Trophoblast cell (in vitro differentiated cells and primary cell): ENCODE measurements around the gene SREBF2.

ENCODE experiments used
- DNase-seq, 2 donors: peaks; one replicate each; pipeline ENCODE4 v3.0.0-alpha.2; 2016
- H2AFZ ChIP-seq: 2 replicates; pipeline ENCODE4 v1.6.1; 2013; ENCODE audit warnings: low read length, moderate library complexity, mild to moderate bottlenecking; ENCODE audit not compliant: insufficient read depth, poor library complexity
- H2AK5ac ChIP-seq: 2 replicates; pipeline ENCODE4 v1.6.1; 2013; ENCODE audit warnings: mild to moderate bottlenecking, low read length
- H2BK120ac ChIP-seq: 2 replicates; pipeline ENCODE4 v1.6.1; 2013; ENCODE audit warnings: low read length, mild to moderate bottlenecking, moderate library complexity; ENCODE audit not compliant: insufficient read depth, poor library complexity
- H2BK12ac ChIP-seq: 2 replicates; pipeline ENCODE4 v1.6.1; 2013; ENCODE audit warnings: mild to moderate bottlenecking, low read length, moderate library complexity
- H2BK5ac ChIP-seq: 2 replicates; pipeline ENCODE4 v1.6.1; 2013; ENCODE audit warnings: low read length, low read depth, moderate library complexity, mild to moderate bottlenecking; ENCODE audit not compliant: poor library complexity
- H3K14ac ChIP-seq: 2 replicates; pipeline ENCODE4 v1.6.1; 2013; ENCODE audit warnings: mild to moderate bottlenecking, low read length
- H3K18ac ChIP-seq: 2 replicates; pipeline ENCODE4 v1.6.1; 2013; ENCODE audit warnings: mild to moderate bottlenecking, low read length
- H3K23ac ChIP-seq: 2 replicates; pipeline ENCODE4 v1.6.1; 2013; ENCODE audit warnings: low read length
- H3K27ac ChIP-seq: 2 replicates; pipeline ENCODE4 v1.5.1; 2013; ENCODE audit warnings: low read depth, mild to moderate bottlenecking, inconsistent platforms, low read length, moderate library complexity
- H3K27me3 ChIP-seq: 2 replicates; pipeline ENCODE4 v1.6.1; 2013; ENCODE audit warnings: inconsistent platforms, mild to moderate bottlenecking, low read length, moderate library complexity; ENCODE audit not compliant: insufficient read depth
- H3K36me3 ChIP-seq, 2 experiments: 1 replicate in 1 of 2; 2 replicates in 1 of 2; pipeline ENCODE4 v1.6.1; 2013; ENCODE audit warnings: low read length in 2 of 2, mild to moderate bottlenecking in 2 of 2, moderate library complexity in 1 of 2; ENCODE audit not compliant: insufficient read depth in 2 of 2, control insufficient read depth in 1 of 2
- H3K4ac ChIP-seq: 2 replicates; pipeline ENCODE4 v1.6.1; 2013; ENCODE audit warnings: low read depth, mild to moderate bottlenecking, low read length, moderate library complexity
- H3K4me1 ChIP-seq, 2 experiments: 1 replicate in 1 of 2; 2 replicates in 1 of 2; pipeline ENCODE4 v1.6.1; 2013; ENCODE audit warnings: low read length in 2 of 2, mild to moderate bottlenecking in 2 of 2, moderate library complexity in 1 of 2; ENCODE audit not compliant: insufficient read depth in 2 of 2, control insufficient read depth in 1 of 2
- H3K4me2 ChIP-seq: 2 replicates; pipeline ENCODE4 v1.6.1; 2013; ENCODE audit warnings: inconsistent platforms, mild to moderate bottlenecking, low read length, moderate library complexity
- H3K4me3 ChIP-seq: 2 replicates; pipeline ENCODE4 v1.5.1; 2013; ENCODE audit warnings: mild to moderate bottlenecking, low read depth, low read length, inconsistent platforms
- H3K79me1 ChIP-seq: one replicate; pipeline ENCODE4 v1.6.1; 2013; ENCODE audit warnings: low read length
- H3K79me2 ChIP-seq: 2 replicates; pipeline ENCODE4 v1.6.1; 2013; ENCODE audit warnings: low read length, mild to moderate bottlenecking; ENCODE audit not compliant: control insufficient read depth, insufficient read depth, poor library complexity
- H3K9ac ChIP-seq: 2 replicates; pipeline ENCODE4 v1.6.1; 2013; ENCODE audit warnings: mild to moderate bottlenecking, low read length
- H3K9me3 ChIP-seq: 2 replicates; pipeline ENCODE4 v1.6.1; 2013; ENCODE audit warnings: low read depth, mild to moderate bottlenecking, control low read depth, inconsistent platforms, low read length; ENCODE audit not compliant: insufficient read depth
- H4K12ac ChIP-seq: 2 replicates; pipeline ENCODE4 v1.6.1; 2013; ENCODE audit warnings: low read depth, mild to moderate bottlenecking, low read length, moderate library complexity
- H4K8ac ChIP-seq: 2 replicates; pipeline ENCODE4 v1.6.1; 2013; ENCODE audit warnings: low read depth, mild to moderate bottlenecking, low read length, moderate library complexity
- H4K91ac ChIP-seq: one replicate; pipeline ENCODE4 v1.6.1; 2013; ENCODE audit warnings: low read depth, mild to moderate bottlenecking, low read length, moderate library complexity
- WGBS: extraction: QIAGEN DNeasy Blood & Tissue Kit; methylation state at CpG from one replicate; pipeline ENCODE4 v1.1.7; 2013; ENCODE audit warnings: missing lambda C conversion rate; ENCODE audit not compliant: insufficient read length, insufficient coverage; ENCODE audit errors: extremely low coverage; 5-methylcytosine and 5-hydroxymethylcytosine counted together

The SREBF2 gene

GRCh38 chr22:41875531-41876270, 42.8 kb downstream of the SREBF2 start:
- no peaks in the 10 kb centered on the region for H3K4me1 ChIP-seq
- H3K23ac ChIP-seq, result no peak overlapping the region
- no peak overlapping the region for H3K27ac ChIP-seq
- no peak for DNase-seq
- H2BK12ac ChIP-seq, result no peak overlapping the region
- no peak overlapping the region for H3K4me2 ChIP-seq
- no peak overlapping the region for H3K4ac ChIP-seq
- no peak overlapping the region for H4K91ac ChIP-seq
- no peak overlapping the region for H3K9ac ChIP-seq
- H3K9me3 ChIP-seq, result no peaks in the 10 kb centered on the region
- no peak overlapping the region for H3K18ac ChIP-seq
- no peaks in the 10 kb centered on the region for H3K79me1 ChIP-seq
- no peak overlapping the region for H4K8ac ChIP-seq
- no peak overlapping the region for H2AK5ac ChIP-seq
- WGBS, result no CpG with 5 or more reads among the region's 10 CpGs
- no peaks in the 10 kb centered on the region for H3K79me2 ChIP-seq
- H4K12ac ChIP-seq, result no peak overlapping the region
- no peak overlapping the region for H3K14ac ChIP-seq
- H2BK5ac ChIP-seq, result no peak overlapping the region
- H2AFZ ChIP-seq, result no peak overlapping the region
- H3K27me3 ChIP-seq, result no peaks in the 10 kb centered on the region
- no peak overlapping the region for H2BK120ac ChIP-seq
- peaks cover 50 to 71% of the 10 kb centered on the region in 2 experiments for H3K36me3 ChIP-seq
- no peak overlapping the region for H3K4me3 ChIP-seq

DNA sequence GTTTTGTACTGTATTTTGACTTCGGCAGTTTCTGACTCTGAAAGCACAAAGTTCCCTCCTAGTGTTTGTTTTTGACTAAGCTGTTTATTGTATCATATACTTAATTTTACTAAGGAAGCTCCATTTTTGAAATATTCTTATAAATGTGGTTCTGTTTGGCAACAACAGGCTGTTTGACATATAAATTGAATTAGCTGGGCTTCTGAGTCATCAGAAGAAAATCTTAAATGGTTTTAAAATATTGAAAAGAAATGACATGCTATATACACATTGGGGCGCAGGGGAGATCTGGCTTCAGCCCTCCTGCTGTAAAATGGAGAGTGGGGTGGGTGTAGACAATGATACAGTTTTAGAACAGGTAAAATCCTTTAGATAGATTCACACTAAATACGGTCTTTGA, 43.4 kb downstream of the SREBF2 start:
- no peak overlapping the region for H2BK12ac ChIP-seq
- H3K4ac ChIP-seq, result no peak overlapping the region
- no peak overlapping the region for H3K9ac ChIP-seq
- H2BK5ac ChIP-seq, result no peak overlapping the region
- H2BK120ac ChIP-seq, result no peak overlapping the region
- H3K23ac ChIP-seq, result no peak overlapping the region
- no peak overlapping the region for H3K14ac ChIP-seq
- no peak overlapping the region for H3K18ac ChIP-seq
- no peak for DNase-seq
- H2AK5ac ChIP-seq, result no peak overlapping the region
- H3K4me3 ChIP-seq, result no peak overlapping the region
- H3K27ac ChIP-seq, result no peak overlapping the region
- H4K8ac ChIP-seq, result no peak overlapping the region
- no peak overlapping the region for H3K4me2 ChIP-seq
- no peak overlapping the region for H2AFZ ChIP-seq
- H3K9me3 ChIP-seq, result no peaks in the 10 kb centered on the region
- no peaks in the 10 kb centered on the region for H3K27me3 ChIP-seq
- H3K4me1 ChIP-seq, result no peaks in the 10 kb centered on the region
- H4K91ac ChIP-seq, result no peak overlapping the region
- peaks cover 48 to 70% of the 10 kb centered on the region in 2 experiments for H3K36me3 ChIP-seq
- H3K79me2 ChIP-seq, result no peaks in the 10 kb centered on the region
- no peak overlapping the region for H4K12ac ChIP-seq
- WGBS, result no CpG with 5 or more reads among the region's 3 CpGs
- H3K79me1 ChIP-seq, result no peaks in the 10 kb centered on the region

DNA sequence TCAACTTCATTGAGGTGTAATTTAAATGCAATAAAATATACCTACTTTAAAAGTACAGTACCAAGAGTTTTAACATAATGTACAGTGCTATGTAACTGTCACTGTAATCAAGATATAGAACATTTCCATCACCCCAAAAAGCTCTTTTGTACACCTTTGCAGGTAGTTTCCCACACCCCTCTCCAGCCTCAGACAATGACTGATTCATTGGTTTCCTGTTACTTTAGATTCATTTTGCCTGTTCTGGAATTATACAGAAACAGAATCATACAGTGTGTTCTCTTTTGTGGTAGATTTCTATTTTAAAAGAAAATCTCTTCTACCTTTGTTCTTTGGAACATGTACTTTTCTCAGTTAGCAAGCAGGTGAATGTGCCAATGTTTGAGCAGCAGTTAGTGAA, 43.8 kb downstream of the SREBF2 start:
- no peaks in the 10 kb centered on the region for H3K79me1 ChIP-seq
- no peak overlapping the region for H3K27ac ChIP-seq
- no peaks in the 10 kb centered on the region for H3K4me1 ChIP-seq
- no peak overlapping the region for H2BK120ac ChIP-seq
- no peaks in the 10 kb centered on the region for H3K79me2 ChIP-seq
- H2AFZ ChIP-seq, result no peak overlapping the region
- peaks cover 48 to 73% of the 10 kb centered on the region in 2 experiments for H3K36me3 ChIP-seq
- no peak overlapping the region for H2BK12ac ChIP-seq
- H4K12ac ChIP-seq, result no peak overlapping the region
- DNase-seq, result no peak
- H2BK5ac ChIP-seq, result no peak overlapping the region
- no peak overlapping the region for H3K14ac ChIP-seq
- H2AK5ac ChIP-seq, result no peak overlapping the region
- H4K91ac ChIP-seq, result no peak overlapping the region
- H3K4ac ChIP-seq, result no peak overlapping the region
- no peak overlapping the region for H3K18ac ChIP-seq
- H3K9me3 ChIP-seq, result no peaks in the 10 kb centered on the region
- no peak overlapping the region for H4K8ac ChIP-seq
- no peak overlapping the region for H3K4me3 ChIP-seq
- no peak overlapping the region for H3K23ac ChIP-seq
- H3K9ac ChIP-seq, result no peak overlapping the region
- H3K27me3 ChIP-seq, result no peaks in the 10 kb centered on the region
- H3K4me2 ChIP-seq, result no peak overlapping the region

GRCh38 chr22:41880653-41881052, 47.7 kb downstream of the SREBF2 start:
- no peak overlapping the region for H3K14ac ChIP-seq

More at GRCh38 chr22:41880653-41881052, 47.7 kb downstream of the SREBF2 start:
- Histone ChIP-seq H4K91ac (no peak overlapping the region), H2BK120ac (no peak overlapping the region), H3K9me3 (peaks cover 1% of the 10 kb centered on the region), H3K9ac (no peak overlapping the region), H4K8ac (no peak overlapping the region), H3K79me2 (no peaks in the 10 kb centered on the region), H2AFZ (no peak overlapping the region), H3K4me3 (no peak overlapping the region), H3K4me2 (no peak overlapping the region), H3K79me1 (no peaks in the 10 kb centered on the region), H3K36me3 (peaks cover 62 to 84% of the 10 kb centered on the region in 2 experiments), H2BK12ac (no peak overlapping the region), H3K27me3 (no peaks in the 10 kb centered on the region), H3K4ac (no peak overlapping the region), H3K27ac (no peak overlapping the region), H3K18ac (no peak overlapping the region), H3K23ac (no peak overlapping the region), H2BK5ac (no peak overlapping the region), H4K12ac (no peak overlapping the region), H3K4me1 (no peaks in the 10 kb centered on the region), H2AK5ac (no peak overlapping the region)
- no peak for DNase-seq
- WGBS, result no CpG with 5 or more reads among the region's 16 CpGs
